HG02852 (cell line): ENCODE data around the gene ALOX12B.
"Not testable (repeated sequence)": the region's sequence is repeated elsewhere in the genome, so short reads cannot be mapped to it uniquely, and the experiment has no call there.

Source experiments
- ATAC-seq: cut with Tn5 transposase; IDR thresholded peaks from one replicate; pipeline ENCODE4 v1.9.1; 2021; ENCODE audit warnings: mild to moderate bottlenecking, moderate library complexity; ENCODE audit not compliant: unreplicated experiment

The ALOX12B gene

DNA sequence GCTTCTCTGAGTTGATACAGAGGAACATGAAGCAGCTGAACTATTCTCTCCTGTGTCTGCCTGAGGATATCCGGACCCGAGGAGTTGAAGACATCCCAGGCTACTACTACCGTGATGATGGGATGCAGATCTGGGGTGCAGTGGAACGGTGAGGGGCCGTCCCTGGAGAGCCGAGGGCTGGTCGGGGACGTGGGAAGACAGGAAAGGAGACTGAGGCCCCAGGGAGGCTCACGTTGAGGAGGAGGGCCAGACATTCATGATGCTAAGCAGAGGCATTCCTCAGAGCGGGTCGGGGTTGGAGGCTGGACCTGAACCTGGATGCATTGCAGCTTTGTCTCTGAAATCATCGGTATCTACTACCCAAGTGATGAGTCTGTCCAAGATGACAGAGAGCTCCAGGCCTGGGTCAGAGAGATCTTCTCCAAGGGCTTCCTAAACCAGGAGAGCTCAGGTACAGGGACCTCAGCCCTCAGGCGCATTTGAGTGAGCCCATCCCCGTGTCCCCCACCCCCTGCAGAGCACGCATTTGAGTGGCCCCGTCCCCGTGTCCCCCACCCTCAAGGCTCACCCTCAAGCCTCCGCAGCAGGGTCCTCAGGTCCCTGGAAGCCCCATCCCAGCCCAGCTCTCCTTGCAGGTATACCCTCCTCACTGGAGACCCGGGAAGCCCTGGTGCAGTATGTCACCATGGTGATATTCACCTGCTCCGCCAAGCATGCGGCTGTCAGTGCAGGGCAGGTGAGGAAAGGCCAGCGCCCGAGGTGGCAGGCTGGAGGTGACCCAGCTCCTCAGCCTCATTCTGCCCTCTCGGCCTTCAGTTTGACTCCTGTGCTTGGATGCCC, 40.4 kb downstream of the ALOX12B start:
- no peak for ATAC-seq

DNA sequence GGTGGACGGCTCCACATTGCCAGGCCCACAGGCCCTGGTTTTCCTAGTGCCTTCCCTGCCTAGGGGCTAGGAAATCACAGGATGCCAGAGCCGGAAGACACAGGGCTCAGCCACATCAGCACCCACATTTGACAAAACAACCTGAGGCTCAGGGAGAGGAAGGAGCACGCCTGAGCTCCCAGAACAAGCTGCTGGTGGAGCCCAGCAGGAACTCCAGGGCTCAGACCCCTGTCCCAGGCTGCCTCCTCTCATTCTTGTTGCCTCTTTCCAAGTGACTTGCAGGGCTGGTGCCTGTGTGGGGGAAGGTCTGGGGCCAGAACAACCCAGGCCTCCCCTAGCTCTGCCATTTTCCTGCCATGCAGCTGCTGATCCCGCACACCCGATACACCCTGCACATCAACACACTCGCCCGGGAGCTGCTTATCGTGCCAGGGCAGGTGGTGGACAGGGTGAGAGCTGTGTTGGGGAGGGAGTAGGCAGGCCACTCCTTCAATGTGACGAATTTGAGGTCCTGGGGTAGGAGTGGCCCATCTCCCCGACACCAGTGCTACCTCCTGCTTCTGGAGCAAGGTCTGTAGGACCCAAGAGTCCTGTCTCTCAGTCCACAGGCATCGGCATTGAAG, 41.1 kb downstream of the ALOX12B start:
- ATAC-seq, result no peak

DNA sequence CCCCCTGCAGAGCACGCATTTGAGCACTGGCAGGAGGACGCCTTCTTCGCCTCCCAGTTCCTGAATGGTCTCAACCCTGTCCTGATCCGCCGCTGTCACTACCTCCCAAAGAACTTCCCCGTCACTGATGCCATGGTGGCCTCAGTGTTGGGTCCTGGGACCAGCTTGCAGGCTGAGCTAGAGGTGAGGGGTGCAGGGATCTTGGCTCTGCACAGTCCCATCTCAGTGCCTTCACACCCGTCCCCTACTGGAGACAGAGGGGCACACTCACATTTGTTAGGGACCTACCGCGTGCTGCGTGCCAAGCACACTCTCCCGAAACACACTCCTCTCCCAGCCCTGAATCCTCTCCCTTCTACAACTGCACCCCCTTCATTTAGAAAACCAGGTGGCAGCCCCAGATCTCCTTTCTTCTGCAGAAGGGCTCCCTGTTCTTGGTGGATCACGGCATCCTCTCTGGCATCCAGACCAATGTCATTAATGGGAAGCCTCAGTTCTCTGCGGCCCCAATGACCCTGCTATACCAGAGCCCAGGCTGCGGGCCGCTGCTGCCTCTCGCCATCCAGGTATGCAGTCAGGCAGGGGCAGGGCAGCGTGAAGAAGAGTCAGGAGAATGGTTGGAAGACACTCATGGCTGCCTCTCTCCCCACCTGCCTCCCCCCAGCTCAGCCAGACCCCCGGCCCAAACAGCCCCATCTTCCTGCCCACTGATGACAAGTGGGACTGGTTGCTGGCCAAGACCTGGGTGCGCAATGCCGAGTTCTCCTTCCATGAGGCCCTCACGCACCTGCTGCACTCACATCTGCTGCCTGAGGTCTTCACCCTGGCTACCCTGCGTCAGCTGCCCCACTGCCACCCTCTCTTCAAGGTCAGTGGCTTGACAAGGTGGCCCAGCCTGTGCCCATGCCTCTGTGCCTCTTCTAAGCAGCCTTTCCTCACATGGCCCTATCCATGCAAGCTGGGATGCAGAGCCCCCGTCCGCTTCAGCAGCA, 42.4 kb downstream of the ALOX12B start:
- ATAC-seq, result no peak

DNA sequence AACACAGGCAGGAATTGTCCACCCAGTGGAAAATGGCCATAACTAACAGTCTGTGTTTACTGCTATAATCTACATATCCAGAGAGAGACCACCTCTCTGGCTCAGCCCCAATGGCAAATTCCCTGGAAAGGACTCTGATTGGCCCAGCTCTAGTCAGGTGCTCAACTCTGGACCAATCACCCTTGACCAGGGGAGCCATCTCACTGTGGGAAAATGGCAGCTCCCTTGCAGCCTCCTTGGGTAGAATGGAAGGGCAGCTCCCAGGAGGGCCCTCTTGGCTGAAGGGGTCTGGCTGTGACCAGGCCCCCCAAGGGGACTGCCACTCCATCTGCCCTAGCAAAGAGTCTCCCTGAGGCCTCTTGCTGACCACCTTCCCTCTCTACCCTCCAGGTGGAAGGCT, 45.5 kb downstream of the ALOX12B start:
- no peak for ATAC-seq

DNA sequence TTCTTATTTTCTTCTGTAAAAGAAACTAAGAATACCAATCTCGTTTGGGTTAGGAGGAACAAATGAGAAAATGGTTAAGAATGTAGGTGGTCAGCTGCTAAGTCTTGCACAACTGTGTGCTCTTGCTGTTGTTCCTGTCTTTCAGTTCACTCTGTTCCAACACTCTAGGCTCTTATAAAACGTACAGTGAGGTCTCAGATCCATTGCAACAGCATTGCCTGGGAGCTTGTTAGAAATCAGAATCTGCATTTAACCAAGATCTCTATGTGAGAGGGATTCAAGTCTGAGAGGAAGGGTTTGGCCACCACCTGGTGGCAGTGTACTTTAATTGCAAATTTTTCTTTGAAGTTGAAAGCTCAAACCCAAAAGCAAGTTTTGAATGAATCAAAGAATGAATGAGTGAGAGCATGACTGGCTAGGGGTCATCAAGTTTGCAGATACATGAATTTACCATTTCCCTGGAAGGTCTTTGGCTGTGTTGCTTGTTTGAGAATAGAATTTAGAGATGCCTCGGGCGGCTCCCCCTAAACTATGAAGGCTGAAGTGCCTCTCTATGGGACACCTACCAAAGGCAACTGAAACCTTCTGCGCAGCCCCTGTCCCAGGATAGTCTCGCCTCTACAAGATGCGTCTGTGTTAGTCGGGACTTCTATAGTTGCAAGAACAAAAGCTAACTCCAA, 46.1 kb downstream of the ALOX12B start:
- ATAC-seq, result no peak

DNA sequence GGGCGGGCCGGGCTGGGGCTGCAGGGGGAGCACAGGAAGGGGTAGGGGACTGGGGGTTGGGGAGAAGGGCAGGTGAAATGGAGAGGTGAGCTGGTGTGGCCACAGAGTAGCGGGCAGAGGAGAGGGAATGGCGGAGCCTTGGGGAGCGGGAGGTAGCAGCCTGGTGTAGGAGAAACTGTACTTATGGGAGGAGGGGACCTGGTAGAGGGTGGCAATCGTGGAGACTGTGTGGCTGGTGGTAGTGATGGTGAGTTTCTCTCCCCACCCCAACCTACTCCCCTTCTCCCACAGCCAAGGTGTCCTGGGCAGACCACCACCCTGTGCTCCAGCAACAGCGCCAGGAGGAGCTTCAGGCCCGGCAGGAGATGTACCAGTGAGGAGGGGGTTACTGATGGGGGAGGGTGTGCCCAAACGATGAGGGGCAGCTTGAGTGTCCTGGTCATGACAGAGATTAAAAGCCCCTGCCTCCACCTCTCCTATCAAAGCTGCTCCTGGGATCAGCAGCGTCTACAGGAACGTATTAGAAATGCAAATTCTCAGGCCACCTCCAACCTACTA, 47.8 kb downstream of the ALOX12B start:
- no peak for ATAC-seq

DNA sequence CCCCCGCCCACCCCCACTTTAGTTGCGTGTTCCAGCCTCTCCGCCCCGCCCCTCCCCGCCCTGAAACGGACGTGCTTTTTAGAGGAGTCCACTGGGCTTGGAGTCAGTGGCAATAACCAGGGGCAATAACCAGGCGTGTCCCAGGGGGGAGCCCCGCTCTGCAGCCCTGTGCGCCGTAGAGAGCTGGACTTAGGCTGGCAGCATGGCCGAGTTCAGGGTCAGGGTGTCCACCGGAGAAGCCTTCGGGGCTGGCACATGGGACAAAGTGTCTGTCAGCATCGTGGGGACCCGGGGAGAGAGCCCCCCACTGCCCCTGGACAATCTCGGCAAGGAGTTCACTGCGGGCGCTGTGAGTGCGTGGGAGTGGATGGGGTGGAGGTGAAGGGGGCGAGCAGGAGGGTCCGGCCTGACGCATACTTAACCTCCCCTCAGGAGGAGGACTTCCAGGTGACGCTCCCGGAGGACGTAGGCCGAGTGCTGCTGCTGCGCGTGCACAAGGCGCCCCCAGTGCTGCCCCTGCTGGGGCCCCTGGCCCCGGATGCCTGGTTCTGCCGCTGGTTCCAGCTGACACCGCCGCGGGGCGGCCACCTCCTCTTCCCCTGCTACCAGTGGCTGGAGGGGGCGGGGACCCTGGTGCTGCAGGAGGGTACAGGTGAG, 48.4 kb downstream of the ALOX12B start, which contains the start of gene ALOX15B:
ALOX15B (plus strand) TSS at position 106 of the 657 bp plus-strand sequence; CDS start at position 203, 97 bp downstream.
- ATAC-seq, result no peak

DNA sequence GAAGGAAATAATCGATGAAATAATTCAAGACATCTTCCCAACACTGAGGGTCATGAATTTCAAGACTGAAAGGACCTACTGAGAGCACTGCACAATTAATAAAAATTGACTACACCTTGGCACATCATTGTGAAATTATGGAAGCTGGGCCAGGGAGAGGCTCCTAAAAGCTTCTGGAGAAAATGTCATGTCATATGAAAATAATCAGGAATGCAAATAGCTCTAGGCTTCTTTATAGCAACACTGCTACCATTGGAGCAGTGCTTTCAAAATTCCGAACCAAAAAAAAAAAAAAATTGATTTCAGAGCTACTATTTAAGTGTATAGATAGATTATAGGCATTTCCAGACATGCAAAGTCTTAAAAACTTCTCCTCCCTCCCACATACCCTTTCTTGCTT, 55.1 kb downstream of the ALOX12B start:
- ATAC-seq, result no peak

DNA sequence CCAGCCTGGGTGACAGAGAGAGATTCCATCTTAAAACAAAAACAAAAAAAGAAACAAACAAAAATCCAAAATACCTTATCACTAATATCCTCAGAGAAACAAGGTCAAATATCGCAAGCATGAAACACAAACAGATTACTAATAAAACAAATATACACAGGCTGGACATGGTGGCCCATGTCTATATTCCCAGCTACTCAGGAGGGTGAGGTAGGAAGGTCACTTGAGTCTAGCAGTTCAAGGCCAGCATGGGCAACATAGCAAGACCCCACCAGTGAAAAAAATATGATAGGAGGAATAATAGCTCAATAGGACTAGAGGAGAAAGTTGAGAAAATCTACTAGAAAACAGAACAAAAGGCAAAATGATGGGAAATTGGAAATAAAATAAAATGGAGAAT, 55.6 kb downstream of the ALOX12B start:
- ATAC-seq, result no peak

DNA sequence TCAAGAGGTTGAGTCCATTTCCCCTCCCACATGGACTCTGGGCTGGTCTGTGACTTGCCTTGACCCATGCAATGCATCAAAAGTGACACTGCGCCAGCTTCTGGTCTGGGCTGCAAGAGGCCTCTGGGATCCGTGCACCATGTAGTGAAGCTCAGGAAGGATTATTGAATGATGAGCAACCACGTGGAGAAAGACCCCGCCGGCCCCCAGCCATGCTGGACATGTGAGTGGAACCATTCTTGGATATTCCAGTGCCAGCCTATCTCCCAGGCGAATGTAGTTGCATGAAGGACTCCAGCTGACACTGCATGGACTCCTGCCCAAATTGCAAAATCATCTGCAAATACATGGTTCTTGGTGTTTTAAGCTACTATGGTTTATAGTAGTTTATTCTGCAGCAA, 56.3 kb downstream of the ALOX12B start:
- no peak for ATAC-seq

DNA sequence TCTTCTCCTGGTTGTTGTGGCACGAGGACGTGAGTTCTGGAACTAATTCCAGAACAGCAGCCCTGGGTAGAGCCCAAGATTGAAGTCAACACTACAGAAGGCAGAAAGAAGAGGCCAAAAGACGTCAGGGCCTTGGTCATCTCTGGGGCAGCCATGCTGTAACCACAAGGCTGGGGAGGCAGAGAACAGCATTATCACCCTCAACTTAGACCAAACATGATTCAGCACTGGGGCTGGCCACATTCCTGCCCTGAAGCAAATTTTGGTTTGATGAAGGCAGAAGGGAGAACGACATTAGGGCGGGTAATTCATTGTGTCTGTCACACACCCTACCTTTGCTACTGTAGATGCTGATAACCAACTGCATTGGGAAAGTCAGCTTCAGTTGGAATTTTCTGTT, 58.4 kb downstream of the ALOX12B start:
- ATAC-seq, result no peak

DNA sequence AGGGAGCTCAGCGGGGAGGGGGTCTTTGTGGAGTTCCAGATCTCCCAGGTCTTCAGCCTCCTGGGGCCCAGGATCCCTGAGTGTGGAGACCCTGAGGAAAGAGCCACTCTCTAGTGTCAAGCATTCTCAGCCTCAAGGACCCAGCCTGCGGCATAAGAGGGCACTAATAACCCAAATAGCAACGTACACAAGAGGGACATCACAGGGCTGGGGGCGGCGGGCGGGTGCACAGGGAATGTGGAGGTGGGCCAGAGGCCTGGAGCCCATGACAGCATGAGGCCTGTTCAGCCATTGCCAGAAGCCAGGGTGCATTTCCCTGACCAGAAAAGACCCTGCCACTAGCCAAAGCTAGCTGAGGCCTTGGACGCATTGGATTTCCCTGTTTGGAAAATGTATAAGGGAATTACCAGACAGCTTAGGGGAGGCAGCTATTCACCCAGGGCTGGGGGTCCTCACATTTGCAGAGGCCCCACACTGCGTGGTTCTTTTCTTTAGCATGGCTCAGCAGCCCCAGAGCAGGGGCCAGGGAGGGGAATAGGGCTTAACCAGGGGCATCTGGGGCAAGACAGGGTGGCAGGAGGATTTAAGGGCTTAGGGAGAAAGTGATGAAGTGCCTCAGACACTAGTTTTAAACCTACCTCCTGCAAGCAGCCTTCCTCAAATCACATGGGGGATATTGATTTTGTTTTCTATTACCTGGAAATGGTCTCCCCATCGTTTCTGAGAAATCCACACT, 62.2 kb downstream of the ALOX12B start:
- ATAC-seq, result no peak

DNA sequence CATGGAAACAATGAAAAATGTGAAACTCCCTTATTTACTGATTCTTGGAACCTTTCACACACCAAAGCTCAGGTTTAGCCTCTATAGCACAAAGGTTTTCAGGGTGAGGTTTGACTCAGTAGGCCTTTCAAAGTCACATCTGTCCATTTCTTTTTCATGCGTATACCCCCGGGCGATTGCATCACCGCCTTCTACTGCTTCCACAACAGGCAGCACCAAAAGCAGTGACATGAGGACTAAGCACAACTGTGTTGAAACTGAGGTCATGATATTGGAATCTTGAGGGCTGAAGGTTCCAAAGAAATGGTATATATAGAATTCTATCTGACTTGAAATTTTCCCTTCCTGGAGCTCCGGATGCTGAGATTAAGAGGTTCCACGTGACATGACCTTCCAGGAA, 63.4 kb downstream of the ALOX12B start:
- ATAC-seq, result not testable (repeated sequence)
